ENCODE results near the gene C1orf56.
A peak's percentile ranks its signal among the peaks of the same experiment; 100 is the strongest.

Gene C1orf56

DNA sequence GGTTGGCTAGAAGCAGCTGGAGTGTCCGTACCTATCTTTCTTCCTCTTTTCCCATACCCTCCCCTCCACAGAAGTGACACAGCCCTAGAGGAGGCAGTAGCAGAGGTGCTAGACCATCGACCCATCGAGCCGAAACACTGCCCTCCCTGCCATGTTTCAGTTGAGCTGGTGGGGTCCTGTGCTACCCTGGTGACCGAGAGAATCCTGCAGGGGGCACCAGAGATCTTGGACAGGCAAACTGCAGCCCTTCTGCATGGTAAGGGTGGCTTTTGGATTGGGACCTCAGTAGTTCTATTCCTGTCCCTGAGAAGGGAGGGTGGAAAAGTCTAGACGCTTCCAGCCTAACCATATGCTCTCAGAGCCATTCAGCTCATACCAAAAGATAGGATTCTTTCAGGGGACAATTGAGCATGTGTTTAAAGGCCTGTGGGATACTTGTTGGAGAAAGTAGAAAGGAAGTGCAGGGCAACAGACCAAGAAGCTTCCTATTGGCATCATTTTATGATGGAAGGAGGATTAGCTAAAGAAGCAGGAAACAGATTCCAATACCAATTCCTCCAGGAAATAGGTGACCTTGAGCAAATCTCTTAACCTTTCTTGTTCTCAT, 22.9 kb upstream of the C1orf56 start:
- peak; percentile 66 to 73 for DNase-seq (ENCODE audit: low read depth in 2 of 2)

DNA sequence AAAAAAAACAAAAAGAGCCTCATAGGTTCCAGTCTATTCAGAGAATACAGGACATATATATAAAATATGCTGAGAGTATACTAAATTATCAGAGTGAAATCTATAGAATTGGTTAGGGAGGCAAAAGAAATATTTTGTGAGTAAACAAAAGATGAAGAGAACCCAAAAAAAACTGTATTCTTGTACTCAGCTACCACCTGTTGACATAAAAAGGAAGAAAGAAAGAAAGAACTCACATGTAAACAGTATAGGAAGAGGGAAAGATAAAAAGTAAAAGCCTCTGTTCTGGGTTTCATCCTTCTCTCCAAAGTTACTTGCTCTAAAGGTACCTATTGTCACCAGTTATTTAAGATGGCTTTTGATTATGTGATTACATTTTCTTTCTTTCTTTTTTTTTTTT, 21.1 kb upstream of the C1orf56 start:
- no peak for DNase-seq (ENCODE audit: low read depth in 2 of 2)

DNA sequence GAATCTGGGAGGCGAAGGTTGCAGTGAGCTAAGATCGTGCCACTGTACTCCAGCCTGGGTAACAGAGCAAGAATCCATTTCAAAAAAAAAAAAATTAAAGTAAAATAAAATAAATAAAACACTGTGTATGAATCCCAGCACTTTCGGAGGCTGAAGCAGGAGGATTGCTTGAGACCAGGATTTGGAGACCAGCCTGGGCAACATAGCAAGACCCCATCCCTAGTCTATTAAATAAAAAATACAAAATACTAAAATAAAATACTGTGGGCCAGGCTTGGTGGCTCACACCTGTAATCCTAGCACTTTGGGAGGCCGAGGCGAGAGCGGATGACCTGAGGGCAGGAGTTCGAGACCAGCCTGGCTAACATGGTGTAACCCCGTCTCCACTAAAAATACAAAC, 15.4 kb upstream of the C1orf56 start:
- no peak for DNase-seq (ENCODE audit: low read depth in 2 of 2)

DNA sequence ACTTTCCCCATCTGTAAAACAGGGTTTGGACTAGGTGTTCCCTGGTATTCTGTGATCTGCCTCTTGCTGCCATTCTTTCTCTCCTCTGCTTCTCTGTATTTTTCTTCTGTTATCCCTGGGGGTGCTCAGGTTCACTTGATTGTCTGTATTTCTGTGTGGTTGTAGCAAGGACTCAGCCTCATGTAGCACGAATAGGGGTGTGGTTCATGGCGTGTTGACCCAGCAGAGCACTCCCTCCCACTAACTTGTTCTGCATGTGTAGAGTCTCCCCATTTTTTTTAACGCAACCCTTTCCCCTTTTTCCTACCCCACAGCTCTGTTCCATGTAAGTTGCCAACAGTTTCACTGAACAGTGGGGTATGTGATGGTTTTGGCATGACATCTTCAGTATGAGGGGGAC, 12.4 kb upstream of the C1orf56 start:
- DNase-seq (ENCODE audit: low read depth in 2 of 2), result no peak

DNA sequence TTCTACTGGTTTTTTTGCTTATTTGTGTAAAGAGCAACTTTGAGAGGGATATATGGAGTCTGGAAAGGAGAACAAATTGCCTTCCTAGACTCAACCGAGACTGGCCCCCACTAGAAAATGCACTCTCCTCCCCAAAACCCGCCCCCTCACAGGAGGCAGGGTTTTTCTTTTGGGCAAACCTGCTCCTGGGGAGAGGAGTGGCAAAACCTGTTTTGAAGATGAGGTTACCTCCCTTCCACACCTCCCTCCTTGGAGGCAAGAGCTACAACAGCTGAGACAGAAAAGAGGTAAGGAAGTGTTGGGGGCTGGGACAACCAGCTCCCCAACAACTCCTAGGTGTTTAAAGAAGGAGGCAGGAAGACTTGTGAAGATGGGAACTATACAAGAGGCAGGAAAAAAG, 11.2 kb upstream of the C1orf56 start, which contains the start of gene BNIPL:
Gene BNIPL (plus strand): TSS at position 231 of the 400 bp plus-strand sequence. CDS start 140 bp downstream, at position 371.
- DNase-seq (ENCODE audit: low read depth in 2 of 2), result no peak

DNA sequence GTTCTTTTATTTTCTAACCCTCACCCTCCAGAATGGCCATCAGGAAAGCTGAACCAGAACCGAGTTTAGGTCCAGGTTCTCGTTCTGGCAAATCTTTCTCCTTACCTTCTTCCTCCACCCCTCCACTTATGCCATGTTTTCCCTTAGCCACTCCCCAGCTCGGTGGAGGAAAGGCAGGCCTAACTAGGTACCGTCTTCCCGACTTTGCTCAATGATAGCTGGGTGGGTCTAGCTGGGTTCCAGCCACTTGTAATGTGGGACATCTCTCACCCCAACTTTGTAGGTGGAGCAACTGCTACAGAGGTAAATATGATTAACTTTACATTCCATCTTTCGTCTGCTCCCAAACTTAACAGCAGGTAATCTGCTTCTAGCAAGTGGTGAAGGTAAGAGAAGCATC, 10.5 kb upstream of the C1orf56 start:
- no peak for DNase-seq (ENCODE audit: low read depth in 2 of 2)

DNA sequence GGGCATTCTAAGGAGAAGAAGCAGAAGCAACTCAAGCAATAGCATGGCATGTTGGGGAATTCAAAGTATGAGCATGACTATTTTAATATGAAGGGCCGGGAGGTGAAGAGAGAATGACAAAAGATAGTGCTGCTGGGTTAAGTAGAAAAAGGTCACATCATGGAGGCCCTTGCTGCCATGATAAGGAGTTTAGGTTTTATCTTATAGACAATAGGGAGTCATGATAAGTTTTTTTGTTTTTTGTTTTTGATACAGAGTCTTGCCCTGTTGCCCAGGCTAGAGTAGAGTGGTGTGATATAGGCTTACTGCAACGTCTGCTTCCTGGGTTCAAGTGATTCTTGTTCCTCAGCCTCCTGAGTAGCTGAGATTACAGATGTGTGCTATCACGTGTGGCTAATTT, 8.0 kb upstream of the C1orf56 start:
- DNase-seq (ENCODE audit: low read depth in 2 of 2), result no peak

DNA sequence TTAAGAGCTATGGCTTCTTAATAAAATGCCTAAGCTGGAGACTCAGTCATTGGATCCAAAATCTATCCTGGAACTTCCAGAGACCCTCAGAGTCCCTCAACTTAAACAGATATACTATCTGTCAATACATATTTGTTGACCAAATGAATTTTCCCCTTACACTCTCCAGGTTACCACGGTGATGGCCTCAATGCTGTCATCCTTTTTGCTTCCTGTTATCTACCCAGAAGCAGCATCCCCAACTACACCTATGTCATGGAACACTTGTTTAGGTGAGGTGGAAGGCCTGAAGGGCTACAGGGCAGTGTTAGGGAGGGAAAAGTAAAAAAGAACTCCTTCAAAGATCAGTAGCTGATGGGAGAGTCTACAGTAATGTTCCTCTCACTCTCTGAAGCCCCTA, 4.4 kb upstream of the C1orf56 start:
- no peak for DNase-seq (ENCODE audit: low read depth in 2 of 2)

DNA sequence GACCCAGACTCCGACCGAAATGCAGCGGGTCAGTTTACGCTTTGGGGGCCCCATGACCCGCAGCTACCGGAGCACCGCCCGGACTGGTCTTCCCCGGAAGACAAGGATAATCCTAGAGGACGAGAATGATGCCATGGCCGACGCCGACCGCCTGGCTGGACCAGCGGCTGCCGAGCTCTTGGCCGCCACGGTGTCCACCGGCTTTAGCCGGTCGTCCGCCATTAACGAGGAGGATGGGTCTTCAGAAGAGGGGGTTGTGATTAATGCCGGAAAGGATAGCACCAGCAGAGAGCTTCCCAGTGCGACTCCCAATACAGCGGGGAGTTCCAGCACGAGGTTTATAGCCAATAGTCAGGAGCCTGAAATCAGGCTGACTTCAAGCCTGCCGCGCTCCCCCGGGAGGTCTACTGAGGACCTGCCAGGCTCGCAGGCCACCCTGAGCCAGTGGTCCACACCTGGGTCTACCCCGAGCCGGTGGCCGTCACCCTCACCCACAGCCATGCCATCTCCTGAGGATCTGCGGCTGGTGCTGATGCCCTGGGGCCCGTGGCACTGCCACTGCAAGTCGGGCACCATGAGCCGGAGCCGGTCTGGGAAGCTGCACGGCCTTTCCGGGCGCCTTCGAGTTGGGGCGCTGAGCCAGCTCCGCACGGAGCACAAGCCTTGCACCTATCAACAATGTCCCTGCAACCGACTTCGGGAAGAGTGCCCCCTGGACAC, 534 bp downstream of the C1orf56 start:
- peak; percentile 51 to 53 for DNase-seq (ENCODE audit: low read depth in 2 of 2)

DNA sequence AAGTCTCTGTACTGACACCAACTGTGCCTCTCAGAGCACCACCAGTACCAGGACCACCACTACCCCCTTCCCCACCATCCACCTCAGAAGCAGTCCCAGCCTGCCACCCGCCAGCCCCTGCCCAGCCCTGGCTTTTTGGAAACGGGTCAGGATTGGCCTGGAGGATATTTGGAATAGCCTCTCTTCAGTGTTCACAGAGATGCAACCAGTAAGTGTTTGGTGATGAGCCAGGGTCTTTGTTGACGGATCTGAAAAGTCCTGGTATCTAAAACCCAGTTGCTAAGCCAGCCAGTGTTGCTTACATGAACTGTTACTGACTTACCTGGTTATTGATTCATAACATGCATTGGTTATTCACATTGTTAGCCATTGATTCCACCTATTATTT, 1.1 kb downstream of the C1orf56 start:
- no peak for DNase-seq (ENCODE audit: low read depth in 2 of 2)

DNA sequence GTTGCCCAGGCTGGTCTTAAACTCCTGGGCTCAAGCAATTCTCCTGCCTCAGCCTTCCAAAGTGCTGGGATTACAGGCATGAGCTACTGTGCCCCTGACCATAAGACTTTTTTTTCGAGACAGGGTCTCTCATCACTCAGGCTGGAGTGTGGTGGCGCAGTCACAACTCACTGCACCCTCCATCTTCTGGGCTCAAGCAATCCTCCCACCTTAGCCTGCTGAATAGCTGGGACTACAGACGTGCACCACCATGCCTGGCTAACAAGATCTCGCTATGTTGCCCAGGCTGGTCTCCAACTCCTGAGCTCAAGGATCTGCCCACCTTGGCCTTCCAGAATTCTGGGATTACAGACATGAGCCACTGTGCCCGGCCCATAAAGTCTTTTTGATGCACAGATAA, 1.9 kb downstream of the C1orf56 start:
- DNase-seq (ENCODE audit: low read depth in 2 of 2), result no peak

DNA sequence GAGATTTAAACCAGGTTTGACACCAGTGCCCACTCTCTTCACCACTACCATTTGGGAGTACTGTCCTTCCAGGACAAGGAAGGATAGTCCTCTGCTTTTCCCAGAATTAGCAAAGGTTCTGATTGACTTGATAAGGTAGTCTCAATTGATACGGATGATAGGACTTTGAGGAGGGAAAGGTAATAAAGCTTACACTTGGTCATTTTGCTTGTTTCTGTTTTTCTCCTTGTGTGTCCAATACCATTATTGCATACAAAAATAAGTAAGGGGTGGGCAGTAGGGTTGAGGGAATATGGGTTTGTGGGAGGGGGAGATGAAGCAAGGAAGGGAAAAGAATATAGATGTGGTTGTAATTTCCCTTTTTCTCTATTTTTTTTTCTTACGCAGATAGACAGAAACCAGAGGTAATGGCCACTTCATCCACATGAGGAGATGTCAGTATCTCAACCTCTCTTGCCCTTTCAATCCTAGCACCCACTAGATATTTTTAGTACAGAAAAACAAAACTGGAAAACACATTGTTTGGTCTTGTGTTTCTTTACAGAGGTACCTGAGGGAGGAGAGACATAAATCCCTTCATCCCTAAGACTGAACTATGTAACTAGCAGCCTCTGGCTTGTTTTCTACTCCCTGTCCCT, 2.6 kb downstream of the C1orf56 start:
- DNase-seq (ENCODE audit: low read depth in 2 of 2), result no peak

DNA sequence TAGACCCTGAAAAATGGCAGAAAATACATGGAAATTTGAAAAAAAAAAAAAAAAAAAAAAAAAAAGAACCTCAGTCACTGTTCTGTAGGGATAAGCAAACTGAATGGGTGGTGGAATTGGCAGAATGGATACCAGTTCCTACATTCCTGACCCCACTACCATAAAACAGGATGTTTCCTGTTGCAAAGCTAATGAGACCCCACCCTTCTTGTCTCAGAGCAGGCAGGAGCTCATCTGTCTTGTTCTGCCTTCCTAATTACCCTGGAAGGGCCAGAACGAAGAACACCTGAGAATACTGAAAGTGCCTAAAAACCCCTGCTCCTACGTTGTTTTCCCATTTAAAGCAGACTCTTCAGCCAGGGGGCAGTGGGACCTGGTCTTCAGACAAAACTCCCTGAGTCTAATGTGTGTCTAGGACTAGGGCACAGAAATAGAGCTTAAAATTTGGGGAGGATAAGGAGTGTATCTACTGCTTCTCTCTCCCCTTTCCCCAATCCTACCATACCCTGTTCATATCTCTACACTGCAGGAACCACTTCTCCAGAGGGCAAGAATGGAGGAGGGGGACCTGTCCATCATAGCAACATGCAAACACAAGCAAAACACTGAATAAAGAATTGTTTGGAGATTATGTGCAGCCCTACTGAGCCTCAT, 3.9 kb downstream of the C1orf56 start:
- no peak for DNase-seq (ENCODE audit: low read depth in 2 of 2)

DNA sequence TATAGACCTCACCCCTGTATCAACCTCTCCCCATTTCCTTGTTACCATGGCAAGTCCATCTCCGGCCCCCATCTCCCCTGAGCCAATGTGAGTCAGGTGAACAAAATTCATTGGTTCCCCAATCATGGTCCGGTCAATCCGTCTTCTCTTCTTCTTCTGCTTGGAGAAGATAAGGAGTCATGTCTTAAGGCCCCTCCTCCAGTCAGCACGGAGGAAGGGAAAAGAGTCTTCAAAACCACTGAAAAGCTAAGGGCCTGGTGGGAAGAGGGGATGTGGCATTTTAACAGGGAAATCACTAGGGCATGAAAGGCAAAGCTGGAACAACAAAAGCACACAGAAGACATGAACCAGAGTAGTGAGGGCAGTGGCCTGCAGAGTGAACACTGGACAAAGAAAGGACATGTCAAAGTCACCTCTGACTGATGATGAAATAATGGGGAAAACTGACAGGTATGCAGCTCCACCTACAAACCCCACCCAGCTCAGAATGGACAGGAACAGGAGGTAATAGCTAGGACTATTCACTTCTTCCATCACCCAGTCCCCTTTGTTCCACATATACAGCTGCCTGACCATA, 7.5 kb downstream of the C1orf56 start:
- DNase-seq (ENCODE audit: low read depth in 2 of 2), result no peak

DNA sequence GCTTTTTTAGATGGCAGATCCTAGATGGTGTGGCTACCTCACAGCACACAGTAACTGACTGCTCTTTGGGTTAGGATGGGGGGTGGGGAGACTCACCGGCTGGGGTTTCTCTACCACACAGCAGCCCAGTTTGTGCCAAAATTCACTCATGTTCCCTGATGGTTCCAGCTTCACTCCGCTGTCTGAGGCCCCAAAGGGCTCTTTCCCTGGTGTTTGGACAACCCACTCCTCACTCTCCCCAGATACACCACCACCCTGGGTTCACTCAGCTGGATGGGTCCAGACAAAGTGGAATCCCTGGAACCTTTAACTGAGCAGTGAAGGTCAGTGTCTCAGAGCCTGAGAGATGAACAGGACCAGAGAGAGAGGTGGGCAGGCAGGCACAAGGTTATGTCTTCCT, 8.0 kb downstream of the C1orf56 start:
- DNase-seq (ENCODE audit: low read depth in 2 of 2), result no peak

DNA sequence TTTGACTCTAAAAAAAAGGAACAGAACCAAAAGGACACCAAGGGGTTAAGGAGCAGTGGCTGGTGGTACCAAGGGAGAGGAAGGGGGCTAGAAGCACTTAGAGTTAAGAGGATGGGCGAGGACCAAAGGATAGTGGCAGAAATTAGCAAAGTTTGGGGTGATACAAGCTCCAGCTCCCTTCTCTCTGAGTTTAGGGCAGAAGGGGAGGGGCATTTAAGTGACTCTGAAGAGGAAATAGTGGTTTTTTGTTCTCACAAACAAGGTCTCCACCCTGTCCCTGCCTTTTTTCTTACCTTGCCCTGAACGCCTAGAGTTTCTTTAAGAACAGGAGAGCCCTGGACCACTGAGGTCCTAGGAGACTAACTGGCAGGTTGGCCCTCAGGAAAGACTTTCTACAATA, 8.6 kb downstream of the C1orf56 start:
- no peak for DNase-seq (ENCODE audit: low read depth in 2 of 2)

DNA sequence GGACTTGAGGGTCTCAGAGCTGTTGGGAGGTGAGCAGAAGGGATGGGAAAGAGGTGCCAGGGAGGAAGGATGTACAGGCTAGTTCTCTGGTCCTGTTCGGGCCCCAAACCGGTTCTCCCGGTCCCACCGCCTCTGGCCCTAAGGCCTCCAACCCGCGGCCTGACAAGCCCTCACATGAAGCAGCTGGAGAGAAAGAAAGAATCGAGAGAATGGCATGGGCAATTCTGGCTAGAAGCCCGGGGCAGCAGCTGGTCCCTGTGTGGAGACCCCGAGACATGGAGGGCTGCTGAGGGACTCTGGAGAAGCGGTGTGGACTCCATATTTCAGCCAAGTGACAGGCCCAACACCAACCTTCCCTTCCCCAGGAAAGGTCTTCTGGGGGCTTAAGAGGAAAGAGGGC, 11.1 kb downstream of the C1orf56 start:
- no peak for DNase-seq (ENCODE audit: low read depth in 2 of 2)

DNA sequence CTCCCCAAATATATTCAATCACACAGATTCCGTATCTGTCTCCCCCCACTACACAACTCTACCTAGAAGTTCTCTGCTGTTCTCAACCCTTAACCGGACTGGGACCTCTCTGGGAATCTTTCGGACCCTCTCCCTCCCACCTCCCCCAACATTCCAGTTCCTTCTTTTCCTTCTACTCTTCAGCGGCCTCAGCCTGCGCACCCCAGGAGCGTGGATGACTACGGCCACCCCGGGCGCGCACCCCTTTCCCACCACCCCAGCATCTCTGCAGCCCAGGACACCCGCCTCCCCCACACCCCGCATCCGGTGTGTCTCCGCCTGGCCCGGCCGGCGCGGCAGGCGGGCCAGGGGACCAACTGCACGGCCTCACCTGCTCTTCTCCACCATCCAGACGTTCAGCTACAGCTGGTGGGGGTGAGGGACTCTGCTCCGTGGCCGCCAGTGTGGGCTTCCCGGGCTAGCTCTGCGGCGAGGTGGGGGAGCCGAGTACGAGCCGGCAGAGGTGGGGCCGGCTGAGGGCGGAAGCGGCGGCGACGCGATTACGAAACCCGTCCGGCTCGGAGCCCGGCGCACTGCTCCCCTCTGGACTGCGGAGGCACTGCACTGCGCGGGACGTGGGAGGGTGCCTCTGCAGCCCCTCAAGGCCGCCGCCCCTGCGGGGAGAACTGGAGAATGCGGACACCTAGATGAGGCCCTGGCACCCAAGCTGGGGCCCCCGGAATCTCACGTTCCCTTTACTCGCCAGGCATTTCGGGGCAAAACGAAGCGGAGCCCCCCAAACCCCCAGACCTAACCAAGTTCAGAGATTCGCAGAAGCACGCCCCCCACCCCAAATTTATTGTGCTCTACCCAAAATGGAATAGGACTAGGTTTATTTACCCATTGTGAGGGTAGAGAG, 11.8 kb downstream of the C1orf56 start, which contains the start of gene CDC42SE1:
Gene CDC42SE1 (minus strand): TSS at position 514 of the 898 bp plus-strand sequence. CDS start 3,892 bp downstream, outside the sequence.
- DNase-seq (ENCODE audit: low read depth in 2 of 2), result peak; percentile 79 to 80

DNA sequence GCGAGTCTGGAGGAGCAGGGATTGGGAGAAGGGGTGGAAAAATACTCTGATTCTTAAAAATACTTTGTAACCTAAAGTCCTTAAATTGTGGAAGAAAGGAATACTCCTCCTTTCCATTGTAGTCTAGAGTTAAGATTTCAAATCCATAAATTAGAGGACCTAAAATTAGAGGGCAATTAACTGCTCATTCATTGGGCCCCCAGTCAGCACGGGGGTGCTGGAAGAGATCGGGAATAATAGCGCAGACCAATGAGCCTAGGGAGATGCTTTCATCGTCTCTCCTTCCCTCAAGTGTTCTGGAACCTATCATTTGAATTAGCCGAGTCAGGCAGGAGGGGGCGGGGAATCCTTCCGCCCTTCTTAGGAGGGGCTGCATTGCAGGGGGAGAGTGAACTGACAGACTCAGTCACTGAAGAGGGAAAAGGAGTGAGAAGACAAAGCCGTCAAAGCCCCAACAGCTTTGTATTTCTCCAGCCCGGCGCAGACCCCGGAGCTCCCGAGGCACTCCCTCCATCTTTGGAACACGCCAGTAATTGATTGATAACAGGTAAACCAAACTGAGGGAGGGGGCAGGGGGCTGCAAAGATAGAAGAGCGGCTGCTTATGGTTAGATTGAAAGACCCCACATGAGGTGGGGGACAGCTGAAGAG, 12.6 kb downstream of the C1orf56 start, which contains the start of gene MLLT11:
Gene MLLT11 (plus strand): TSS at position 391 of the 650 bp plus-strand sequence. CDS start 6,828 bp downstream, outside the sequence.
- DNase-seq (ENCODE audit: low read depth in 2 of 2), result no peak

DNA sequence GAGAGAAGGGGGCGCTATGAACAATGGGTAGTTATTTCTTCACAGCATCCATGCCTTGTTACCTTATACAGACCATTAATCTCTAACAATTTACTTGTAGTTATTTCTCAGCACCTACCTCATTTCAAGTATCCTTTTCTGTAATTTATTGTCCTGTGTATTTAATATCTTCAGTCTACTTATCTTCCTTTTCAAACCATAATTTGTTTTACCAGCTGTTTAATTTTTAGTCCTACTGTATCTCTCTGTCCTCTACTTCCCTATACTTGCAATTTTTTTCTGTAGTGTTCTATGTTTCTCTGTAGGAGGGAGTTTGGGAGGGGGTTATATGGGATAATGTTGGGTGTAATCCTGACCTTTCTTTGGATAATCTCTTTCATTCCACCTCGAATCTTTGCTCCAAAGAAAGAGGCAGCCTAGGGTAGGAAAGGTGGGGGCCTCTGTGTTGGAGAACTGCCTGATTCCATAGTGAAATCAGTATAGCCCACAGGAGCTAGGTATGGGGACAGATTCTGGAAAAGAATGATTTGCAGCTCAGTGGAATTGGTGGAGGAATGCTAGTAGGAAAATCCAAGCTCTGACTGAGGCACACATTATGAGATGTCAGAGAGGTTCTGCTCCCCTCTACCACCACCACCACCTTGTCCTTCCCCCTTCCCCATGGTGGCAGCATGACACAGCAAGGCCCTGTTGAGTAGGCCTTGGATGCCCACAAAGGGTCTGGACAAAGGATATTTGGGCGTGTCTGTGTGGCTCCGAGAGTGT, 13.3 kb downstream of the C1orf56 start:
- no peak for DNase-seq (ENCODE audit: low read depth in 2 of 2)
